HepG2 (cell line): Measurements from ENCODE around the gene TNFRSF21. TPM values are rescaled to one million over a fixed set of nuclear protein-coding genes. Genes with fewer than 3 reads are reported as not detected.

Experiments
- ATAC-seq: fragments of 200-7000 bp; cut with Tn5 transposase; 3 replicates; pipeline ENCODE4 v1.9.1; 2020; ENCODE audit warnings: mild to moderate bottlenecking, moderate library complexity
- BruUV-seq: library from RNA; stranded (reverse); fragments of 400-500 nt; replicated peaks from 2 replicates; lab custom pipeline; 2021; lab: Mats Ljungman, UMichigan
- CTCF ChIA-PET: fragments of 300-600 bp; formaldehyde crosslinking; extraction: SDS; loops from one replicate; lab custom pipeline; 2021; ENCODE audit warnings: low total read pairs, inconsistent platforms, low intra/inter-chr PET ratio; lab: Yijun Ruan, JAX
- POLR2A ChIA-PET: fragments of 350-600 bp; sonication (Branson Sonifier 250); formaldehyde crosslinking; loops from one replicate; lab custom pipeline; 2020; ENCODE audit warnings: antibody characterized with exemption, inconsistent platforms; lab: Yijun Ruan, JAX
- DNase-seq: peaks from one replicate; pipeline ENCODE4 v3.0.0-alpha.2; 2015; ENCODE audit warnings: low spot score
- FAIRE-seq: peaks from 3 replicates; lab custom pipeline; 2011; peaks lifted over from hg19 to GRCh38; lab: Jason Lieb, UNC
- H2AFZ ChIP-seq: one replicate; pipeline ENCODE4 v1.6.1; 2011; ENCODE audit warnings: low read length, inconsistent platforms
- H3K27ac ChIP-seq: fragments of 300-600 bp; 3 replicates; pipeline ENCODE4 v1.8.0; 2011; ENCODE audit warnings: mixed run types, mild to moderate bottlenecking, mixed read lengths, low read length, inconsistent platforms; ENCODE audit not compliant: insufficient read depth; ENCODE audit errors: extremely low read length
- H3K27me3 ChIP-seq, 2 experiments: fragments of 200-600 bp in 1 of 2; 2 replicates in 1 of 2; 3 replicates in 1 of 2; pipeline versions ENCODE4 v1.6.0 to v1.8.0; 2011; ENCODE audit warnings: low read length in 2 of 2, mild to moderate bottlenecking in 2 of 2, moderate library complexity in 2 of 2, inconsistent platforms in 1 of 2; ENCODE audit not compliant: insufficient read depth in 2 of 2, control insufficient read depth in 1 of 2
- H3K36me3 ChIP-seq, 2 experiments: fragments of 200-600 bp in 1 of 2; replicated peaks in 1 of 2; 2 replicates in 1 of 2; 3 replicates in 1 of 2; pipeline versions ENCODE4 v1.5.1 to v1.8.0; 2011; ENCODE audit warnings: low read length in 2 of 2, inconsistent platforms in 1 of 2; ENCODE audit not compliant: insufficient read depth in 2 of 2, control insufficient read depth in 1 of 2
- H3K4me1 ChIP-seq: 2 replicates; pipeline ENCODE4 v1.5.1; 2012; ENCODE audit warnings: low read length, inconsistent platforms; ENCODE audit not compliant: insufficient read depth
- H3K4me2 ChIP-seq: 2 replicates; pipeline ENCODE4 v1.6.0; 2011; ENCODE audit warnings: low read depth, low read length, inconsistent platforms
- H3K4me3 ChIP-seq, 3 experiments: fragments of 200-600 bp in 1 of 3; sonication (generic), shearing (Covaris generic) in 1 of 3; replicated peaks in 1 of 3; 2 replicates each; pipeline ENCODE4 v1.5.1; 2011 to 2016; ENCODE audit warnings: low read length in 3 of 3, inconsistent platforms in 2 of 3, low read depth in 2 of 3, mild to moderate bottlenecking in 2 of 3, control low read depth in 1 of 3, mixed read lengths in 1 of 3; ENCODE audit not compliant: insufficient read depth in 1 of 3
- H3K79me2 ChIP-seq: one replicate; pipeline ENCODE4 v1.6.1; 2011; ENCODE audit warnings: low read length, inconsistent platforms; ENCODE audit not compliant: insufficient read depth
- H3K9ac ChIP-seq: 2 replicates; pipeline ENCODE4 v1.6.0; 2011; ENCODE audit warnings: mild to moderate bottlenecking, low read depth, low read length, inconsistent platforms; ENCODE audit not compliant: insufficient read depth
- H3K9me3 ChIP-seq: 2 replicates; pipeline ENCODE4 v1.5.1; 2012; ENCODE audit warnings: mild to moderate bottlenecking, low read length
- H4K20me1 ChIP-seq: 2 replicates; pipeline ENCODE4 v1.6.0; 2011; ENCODE audit warnings: inconsistent platforms, mild to moderate bottlenecking, low read length, moderate library complexity; ENCODE audit not compliant: insufficient read depth
- FIP1L1 ChIP-seq: fragments of 200-400 bp; formaldehyde crosslinking; IDR thresholded peaks from 2 replicates; pipeline ENCODE4 v1.6.1; 2018; ENCODE audit warnings: low read depth, mild to moderate bottlenecking, low read length, moderate library complexity, borderline replicate concordance; ENCODE audit not compliant: insufficient read depth
- KLF15 ChIP-seq: sonication (generic); formaldehyde crosslinking; IDR thresholded peaks from 2 replicates; pipeline ENCODE4 v1.8.1; 2023; ENCODE audit warnings: borderline replicate concordance, mild to moderate bottlenecking, inconsistent platforms, missing genetic modification reagents, mixed read lengths
- MEF2D ChIP-seq: sonication (generic); formaldehyde crosslinking; IDR thresholded peaks from 2 replicates; pipeline ENCODE4 v1.5.1; 2020; ENCODE audit warnings: mild to moderate bottlenecking, missing genetic modification reagents
- NFIB ChIP-seq: sonication (generic); formaldehyde crosslinking; IDR thresholded peaks from 2 replicates; pipeline ENCODE4 v1.9.0; 2021; ENCODE audit warnings: missing genetic modification reagents, mild to moderate bottlenecking, borderline replicate concordance
- RBM22 ChIP-seq: fragments of 200-400 bp; formaldehyde crosslinking; optimal IDR thresholded peaks from 2 replicates; pipeline ENCODE3; 2017; ENCODE audit warnings: mild to moderate bottlenecking, low read length, moderate library complexity
- SCMH1 ChIP-seq: sonication (generic); formaldehyde crosslinking; IDR thresholded peaks from 2 replicates; pipeline ENCODE4 v1.9.0; 2021; ENCODE audit warnings: missing genetic modification reagents, mild to moderate bottlenecking, borderline replicate concordance
- TBX3 ChIP-seq: fragments of 450-650 bp; IDR thresholded peaks from 2 replicates; pipeline ENCODE4 v1.6.1; 2017; ENCODE audit warnings: antibody characterized with exemption, mild to moderate bottlenecking, inconsistent platforms, borderline replicate concordance
- TFDP1 ChIP-seq: IDR thresholded peaks from 2 replicates; pipeline ENCODE4 v1.6.1; 2016; ENCODE audit warnings: missing compliant biosample characterization, missing genetic modification reagents, borderline replicate concordance
- TMF1 ChIP-seq: sonication (generic); formaldehyde crosslinking; IDR thresholded peaks from 2 replicates; pipeline ENCODE4 v1.8.1; 2022; ENCODE audit warnings: low read depth, missing genetic modification reagents
- U2AF1 ChIP-seq: fragments of 200-400 bp; formaldehyde crosslinking; optimal IDR thresholded peaks from 2 replicates; pipeline ENCODE3; 2017; ENCODE audit warnings: mild to moderate bottlenecking, low read depth, low read length
- ZBTB33 ChIP-seq: sonication (generic); formaldehyde crosslinking; IDR thresholded peaks from 2 replicates; pipeline ENCODE4 v1.4.0; 2020; ENCODE audit warnings: missing genetic modification reagents
- ZNF24 ChIP-seq: fragments of 450-650 bp; IDR thresholded peaks from 2 replicates; pipeline ENCODE4 v1.6.1; 2017; ENCODE audit warnings: antibody characterized with exemption, mild to moderate bottlenecking
- ZNF264 ChIP-seq: sonication (generic); formaldehyde crosslinking; IDR thresholded peaks from 2 replicates; pipeline ENCODE4 v1.4.0; 2020; ENCODE audit warnings: missing genetic modification reagents
- ZNF652 ChIP-seq: IDR thresholded peaks from 2 replicates; pipeline ENCODE4 v1.6.1; 2016; ENCODE audit warnings: low read depth, borderline replicate concordance
- ZNF7 ChIP-seq: IDR thresholded peaks from 2 replicates; pipeline ENCODE4 v1.6.1; 2016; ENCODE audit warnings: missing biosample characterization, missing genetic modification reagents
- WGBS: methylation state at CpG from one replicate; pipeline ENCODE4 v1.1.6; 2017; ENCODE audit warnings: low lambda C conversion rate; 5-methylcytosine and 5-hydroxymethylcytosine counted together
- in situ Hi-C: cut with HindIII; loops from 2 replicates; pipeline ENCODE4 v1.10.0; 2017; ENCODE audit warnings: low pct_unique_long_range_greater_than_20kb; ENCODE audit not compliant: extremely low pct_ligation_motif_present
- intact Hi-C: fragments of 100-400 bp; cut with micrococcal nuclease; formaldehyde crosslinking; loops from one replicate; pipeline ENCODE4 v1.10.0; 2022; ENCODE audit not compliant: unreplicated experiment
- polyA plus RNA-seq, 8 experiments: library from polyadenylated mRNA; depleted of rRNA in 3 of 8; stranded (reverse) in 7 of 8; unstranded in 1 of 8; fragments of >200 nt; fragmentation: Illumina TruSeq in 4 of 8; extraction: Trizol in 4 of 8; gene quantifications; 2 replicates each; pipeline versions ENCODE4 v1.2.1 to v1.2.3, GENCODE V29; 2011 to 2016; ENCODE audit warnings: low read depth in 4 of 8, missing spikeins in 1 of 8, mixed read lengths in 1 of 8; ENCODE audit not compliant: insufficient read depth in 1 of 8
- total RNA-seq, 5 experiments: library from RNA; depleted of rRNA; stranded (reverse); fragments of >200 nt; fragmentation: Illumina TruSeq; extraction: Trizol; gene quantifications; 2 replicates each; pipeline ENCODE4 v1.2.3, GENCODE V29; 2016; ENCODE audit warnings: low read depth in 1 of 5

The TNFRSF21 gene
- total and polyA plus RNA-seq, 2 of the 13 experiments (the other 11 are each of a cell fraction or from before 2014, with no cell fraction given), result 24.8 to 46.3 TPM

GRCh38 chr6:47258724-47259347 lies 50.9 kb downstream of the TNFRSF21 start:
- H3K36me3 ChIP-seq, result peaks cover 28 to 91% of the 10 kb centered on the region in 2 experiments
- DNase-seq (no peak), FAIRE-seq (no peak), ATAC-seq (no peak)
- H3K27me3 ChIP-seq, result no peaks in the 10 kb centered on the region
- WGBS, result 90% methylated on average over 3 of the region's 3 CpGs
- H3K4me1 ChIP-seq, result no peaks in the 10 kb centered on the region
- ChIA-PET POLR2A (no interaction called here), CTCF (no interaction called here)
- no peaks in the 10 kb centered on the region for H3K9me3 ChIP-seq
- TF ChIP-seq RBM22 (peak; percentile 73), ZNF7 (CRISPR knock-in tag) (no peak), ZNF652 (CRISPR knock-in tag) (no peak), TMF1 (CRISPR knock-in tag) (no peak)
- peaks cover 29% of the 10 kb centered on the region; the same call in 1 of the 2 replicates for H4K20me1 ChIP-seq
- no TSS peak for BruUV-seq
- no peak overlapping the region for H3K4me3 ChIP-seq
- no peak overlapping the region for H2AFZ ChIP-seq
- intact Hi-C loops, result no loop called here
- no peak overlapping the region for H3K27ac ChIP-seq
- peaks cover 35% of the 10 kb centered on the region for H3K79me2 ChIP-seq
- H3K9ac ChIP-seq, result no peak overlapping the region
- in situ Hi-C loops, result no loop called here
- no peak overlapping the region for H3K4me2 ChIP-seq

GRCh38 chr6:47256981-47257730 lies 52.5 kb downstream of the TNFRSF21 start:
- Histone ChIP-seq H3K36me3 (peaks cover 38 to 91% of the 10 kb centered on the region in 2 experiments), H3K9ac (no peak overlapping the region), H3K79me2 (peaks cover 23% of the 10 kb centered on the region), H2AFZ (no peak overlapping the region), H3K4me3 (no peak overlapping the region), H3K27ac (no peak overlapping the region), H3K4me1 (no peaks in the 10 kb centered on the region), H3K9me3 (no peaks in the 10 kb centered on the region), H3K27me3 (no peaks in the 10 kb centered on the region), H4K20me1 (peaks cover 17% of the 10 kb centered on the region), H3K4me2 (no peak overlapping the region)
- POLR2A ChIA-PET, result interaction anchor here (1.0 kb wide), 1 partner anchor 184 kb away, joined by 3 read pairs; no protein-coding TSS in a partner anchor
- intact Hi-C loops, result no loop called here
- CTCF ChIA-PET, result no interaction called here
- no TSS peak for BruUV-seq
- ATAC-seq (no peak), FAIRE-seq (no peak), DNase-seq (no peak)
- in situ Hi-C loops, result no loop called here
- WGBS, result 96% methylated on average over 6 of the region's 6 CpGs
- TF ChIP-seq KLF15 (CRISPR knock-in tag) (no peak), TFDP1 (no peak), ZNF264 (CRISPR knock-in tag) (no peak), ZNF24 (no peak), TBX3 (no peak), FIP1L1 (no peak), ZBTB33 (no peak), U2AF1 (no peak), SCMH1 (no peak), MEF2D (CRISPR knock-in tag) (no peak), NFIB (CRISPR knock-in tag) (no peak)
